ENCODE data around the gene PHF23. TPM values are rescaled to one million over a fixed set of nuclear protein-coding genes. Genes with fewer than 3 reads are reported as not detected.
A peak's percentile ranks its signal among the peaks of the same experiment; 100 is the strongest.

PHF23 gene
- total and polyA plus RNA-seq, 2 of the 4 experiments (the other 2 are of a cell fraction) = 44.8 to 58.5 TPM

DNA sequence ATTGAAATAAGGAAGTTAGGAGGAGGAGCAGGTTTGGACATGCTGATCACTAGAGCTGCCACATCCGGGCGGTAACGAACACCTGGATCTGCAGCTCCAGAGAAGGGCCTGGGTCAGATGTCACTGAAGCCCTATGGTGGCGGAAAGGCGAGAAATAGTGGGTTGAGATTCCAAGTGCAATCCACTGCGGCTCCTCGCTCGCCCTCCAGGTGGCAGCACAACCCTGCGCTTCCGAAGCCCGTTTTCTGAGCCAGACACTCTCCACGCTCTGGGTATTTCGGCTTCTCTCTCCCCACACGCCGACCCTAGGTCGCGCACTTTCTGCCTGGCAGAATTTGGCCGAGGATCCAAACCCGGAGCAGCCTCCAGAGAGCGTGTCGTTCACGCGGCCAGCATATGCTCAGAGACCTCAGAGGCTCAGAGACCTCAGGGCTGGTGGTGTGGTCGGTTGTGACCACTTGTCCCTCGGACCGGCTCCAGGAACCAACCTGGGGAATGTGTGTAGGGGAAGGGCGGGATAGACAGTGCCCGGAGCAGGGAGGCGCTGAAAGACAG is 41.3 kb upstream of the PHF23 start:
- Histone ChIP-seq H2BK20ac (ENCODE audit: low read depth, low read length) (no peak overlapping the region), H4K8ac (ENCODE audit: low read depth in 2 of 2, low read length in 2 of 2) (no peak overlapping the region), H3K9me3 (ENCODE audit: control insufficient read depth, insufficient read depth, low read length) (no peaks in the 10 kb centered on the region), H3K27me3 (ENCODE audit: control insufficient read depth, insufficient read depth, low read length) (peaks cover 22% of the 10 kb centered on the region; the same call in 1 of the 2 replicates), H3K14ac (replicated peaks; ENCODE audit: low read depth, low read length) (no peak overlapping the region), H3K4me1 (ENCODE audit: control insufficient read depth, insufficient read depth, low read length) (peaks cover 2% of the 10 kb centered on the region; the same call in 1 of the 2 replicates), H3K9me1 (ENCODE audit: insufficient read depth, low read length) (no peaks in the 10 kb centered on the region), H2AFZ (replicated peaks; ENCODE audit: low read length, poor library complexity) (peak overlapping the region; percentile 91), H4K5ac (ENCODE audit: low read depth, low read length) (no peak overlapping the region), H2BK120ac (ENCODE audit: low read depth, low read length) (no peak overlapping the region), H3K27ac (ENCODE audit: insufficient read depth, low read length) (no peak overlapping the region), H3K4ac (ENCODE audit: low read depth, low read length) (no peak overlapping the region), H3K4me3 (ENCODE audit: insufficient read depth, low read depth, low read length) (peak overlapping the region; percentile 11; the same call in 1 of the 2 replicates), H2AK5ac (ENCODE audit: low read depth, low read length) (no peak overlapping the region), H4K20me1 (ENCODE audit: insufficient read depth, low read length) (no peaks in the 10 kb centered on the region), H2AK9ac (replicated peaks; ENCODE audit: low read depth, low read length, poor library complexity) (no peak overlapping the region), H3K18ac (ENCODE audit: low read depth, low read length) (no peak overlapping the region), H3K4me2 (ENCODE audit: low read depth, low read length) (peak overlapping the region; percentile 81), H3K36me3 (ENCODE audit: control insufficient read depth, insufficient read depth, low read length) (no peaks in the 10 kb centered on the region), H2BK15ac (ENCODE audit: low read depth, low read length) (no peak overlapping the region), H3K56ac (ENCODE audit: extremely low read depth, insufficient read depth, low read length) (no peak overlapping the region), H4K91ac (ENCODE audit: insufficient read depth, low read depth, low read length) (no peak overlapping the region), H3K79me1 (ENCODE audit: low read depth in 1 of 2, low read length in 2 of 2) (no peaks in the 10 kb centered on the region), H2BK5ac (ENCODE audit: low read depth, low read length, poor library complexity, severe bottlenecking) (no peak overlapping the region), H3K23ac (ENCODE audit: low read depth, low read length) (no peak overlapping the region), H3K9ac (ENCODE audit: low read depth, low read length) (no peak overlapping the region)
- intact Hi-C loops (cut with micrococcal nuclease) (loop anchor here (1.0 to 2.0 kb wide), 4 partner anchors 16 to 308 kb away; partner anchors contain the start of gene SENP3), dilution Hi-C loops (cut with HindIII; ENCODE audit: low sequenced_read_pairs, unreplicated experiment) (no loop called here), in situ Hi-C loops (cut with MboI; ENCODE audit: low sequenced_read_pairs) (no loop called here)
- WGBS, 2 experiments (ENCODE audit: extremely low coverage in 2 of 2, insufficient read length in 1 of 2) = 0% methylated on average over 8 of the region's 29 CpGs; no CpG with 5 or more reads in 1 of the 2 experiments
- DNase-seq (peak; percentile 68), ATAC-seq (ENCODE audit: low read depth) (peak; percentile 83)
- ChIA-PET CTCF (interaction anchor here (0.6 to 2.7 kb wide), 3 partner anchors 9 to 16 kb away, joined by 5 to 17 read pairs (median 6); no protein-coding TSS in a partner anchor), POLR2A (ENCODE audit: unreplicated experiment) (no interaction called here)
- BruUV-seq (replicated peaks) = no TSS peak
- TF ChIP-seq FOS (IDR thresholded peaks at IDR 0.05; ENCODE audit: low read depth, low read length) (no peak), RFX5 (IDR thresholded peaks at IDR 0.05; ENCODE audit: low read depth, low read length) (no peak), RCOR1 (IDR thresholded peaks at IDR 0.05; ENCODE audit: insufficient replicate concordance, low read length) (no peak), MXI1 (IDR thresholded peaks at IDR 0.05; ENCODE audit: borderline replicate concordance, low read depth, low read length) (peak; percentile 72; the same call in 1 of the 2 replicates), ELK1 (IDR thresholded peaks at IDR 0.05; ENCODE audit: borderline replicate concordance, low read depth, low read length) (no peak), CHD1 (IDR thresholded peaks at IDR 0.05; ENCODE audit: low read depth, low read length) (0 out of 2 replicates have a peak, but pooled peaks have one; percentile 34), CEBPB (IDR thresholded peaks at IDR 0.05; ENCODE audit: low read depth, low read length) (no peak), BHLHE40 (IDR thresholded peaks at IDR 0.05; ENCODE audit: low read depth, low read length) (no peak), POLR2A (IDR thresholded peaks at IDR 0.05; ENCODE audit: low read depth, low read length) (peak; percentile 55), RAD21 (IDR thresholded peaks at IDR 0.05; ENCODE audit: low read length) (peak; percentile 96), USF2 (IDR thresholded peaks at IDR 0.05; ENCODE audit: low read depth, low read length) (no peak), SMC3 (IDR thresholded peaks at IDR 0.05; ENCODE audit: low read depth, low read length) (peak; percentile 94), MAFK (IDR thresholded peaks at IDR 0.05; ENCODE audit: low read depth, low read length) (no peak), MAZ (IDR thresholded peaks at IDR 0.05; ENCODE audit: borderline replicate concordance, low read depth, low read length) (no peak; the same call in 1 of the 2 replicates), NFE2L2 (IDR thresholded peaks at IDR 0.05; ENCODE audit: low read depth, low read length) (no peak)

All from IMR-90 (cell line).